ENCODE measurements around the gene KCNJ15.
"Not testable (repeated sequence)": the region's sequence is repeated elsewhere in the genome, so short reads cannot be mapped to it uniquely, and the experiment has no call there.

KCNJ15 gene

GRCh38 chr21:38234395-38235142 is 22.2 kb upstream of the KCNJ15 start:
- TF ChIP-seq CTCF (IDR thresholded peaks at IDR 0.05; ENCODE audit: control insufficient read depth, insufficient read depth, low read depth, low read length, missing control alignments), result no peak

DNA sequence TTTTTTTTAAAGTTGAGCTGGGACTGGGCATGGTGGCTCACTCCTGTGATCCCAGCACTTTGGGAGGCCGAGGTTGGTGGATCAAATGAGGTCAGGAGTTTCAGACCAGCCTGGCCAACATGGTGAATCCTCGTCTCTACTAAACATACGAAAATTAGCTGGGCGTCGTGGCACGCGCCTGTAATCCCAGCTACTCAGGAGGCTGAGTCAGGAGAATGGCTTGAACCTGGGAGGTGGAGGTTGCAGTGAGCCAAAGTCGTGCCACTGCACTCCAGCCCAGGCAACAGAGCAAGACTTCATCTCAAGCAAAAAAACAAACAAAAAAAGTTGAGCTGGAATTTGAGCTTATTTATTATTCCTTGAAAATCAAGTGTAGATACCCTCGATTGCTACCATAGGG is 21.5 kb upstream of the KCNJ15 start:
- H3K4me3 ChIP-seq (ENCODE audit: control insufficient read depth, low read depth, low read length), result not testable (repeated sequence)

More at GRCh38 chr21:38234395-38235142, 22.2 kb upstream of the KCNJ15 start:
- no peak overlapping the region for H3K4me3 ChIP-seq (ENCODE audit: control insufficient read depth, low read depth, low read length)
- DNase-seq (ENCODE audit: low read depth), result no peak

GRCh38 chr21:38236232-38236631 is 20.6 kb upstream of the KCNJ15 start:
- DNase-seq (ENCODE audit: low read depth), result no peak
- H3K4me3 ChIP-seq (ENCODE audit: control insufficient read depth, low read depth, low read length), result no peak overlapping the region
- TF ChIP-seq CTCF (IDR thresholded peaks at IDR 0.05; ENCODE audit: control insufficient read depth, insufficient read depth, low read depth, low read length, missing control alignments), result peak; percentile 29

More for the DNA sequence above, 21.5 kb upstream of the KCNJ15 start:
- DNase-seq (ENCODE audit: low read depth), result not testable (repeated sequence)

GRCh38 chr21:38239672-38240071 is 17.1 kb upstream of the KCNJ15 start:
- H3K4me3 ChIP-seq (ENCODE audit: control insufficient read depth, low read depth, low read length), result no peak overlapping the region
- TF ChIP-seq CTCF (IDR thresholded peaks at IDR 0.05; ENCODE audit: control insufficient read depth, insufficient read depth, low read depth, low read length, missing control alignments), result no peak
- no peak for DNase-seq (ENCODE audit: low read depth)

DNA sequence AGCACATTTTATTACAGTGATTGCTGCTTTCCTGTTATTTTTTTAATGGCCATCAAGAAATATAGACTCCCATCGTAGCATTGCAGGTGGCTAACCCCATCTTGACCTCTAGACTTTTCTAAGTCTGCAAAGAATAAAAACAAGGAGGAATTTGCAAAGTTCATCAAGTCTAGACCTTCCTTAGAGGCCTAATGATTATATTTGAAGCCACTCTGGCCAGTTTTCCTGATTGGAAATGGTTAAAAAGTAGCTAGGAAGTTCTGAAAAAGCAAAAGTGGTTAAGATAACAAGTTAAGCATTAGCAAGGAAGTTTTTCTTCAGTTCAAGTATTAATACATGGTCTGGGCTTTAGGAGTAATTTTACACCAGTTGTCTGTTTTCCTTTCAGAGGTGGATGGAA is 16.7 kb upstream of the KCNJ15 start:
- TF ChIP-seq CTCF (IDR thresholded peaks at IDR 0.05; ENCODE audit: control insufficient read depth, insufficient read depth, low read depth, low read length, missing control alignments), result no peak
- DNase-seq (ENCODE audit: low read depth), result no peak
- H3K4me3 ChIP-seq (ENCODE audit: control insufficient read depth, low read depth, low read length), result no peak overlapping the region

GRCh38 chr21:38241029-38241740 is 15.6 kb upstream of the KCNJ15 start:
- no peak for TF ChIP-seq CTCF (IDR thresholded peaks at IDR 0.05; ENCODE audit: control insufficient read depth, insufficient read depth, low read depth, low read length, missing control alignments)
- H3K4me3 ChIP-seq (ENCODE audit: control insufficient read depth, low read depth, low read length), result no peak overlapping the region
- peak; percentile 46 for DNase-seq (ENCODE audit: low read depth)

DNA sequence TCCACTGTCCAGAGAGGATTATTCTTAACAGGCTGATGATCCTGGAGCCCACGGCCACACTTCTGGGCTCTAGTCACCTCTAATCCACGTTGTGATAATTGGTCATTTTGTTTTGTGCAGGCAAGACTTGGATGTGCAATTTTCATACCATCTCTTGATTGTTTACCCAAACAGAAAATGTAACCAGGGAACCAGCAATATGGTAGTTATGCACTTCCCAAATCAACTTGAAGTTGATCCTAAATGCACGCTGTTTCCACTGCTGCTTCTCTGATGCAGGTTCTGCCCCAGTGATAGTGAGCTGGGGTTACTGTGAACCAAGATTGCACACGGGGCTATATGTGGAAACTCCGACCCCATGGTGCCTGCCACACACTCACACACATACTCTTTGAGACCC is 14.7 kb upstream of the KCNJ15 start:
- no peak for TF ChIP-seq CTCF (IDR thresholded peaks at IDR 0.05; ENCODE audit: control insufficient read depth, insufficient read depth, low read depth, low read length, missing control alignments)
- H3K4me3 ChIP-seq (ENCODE audit: control insufficient read depth, low read depth, low read length), result no peak overlapping the region
- DNase-seq (ENCODE audit: low read depth), result no peak

Data from AG09309 (cell line).